Stomach (tissue), 4 donors: ENCODE measurements around the gene LIMS2.

Source experiments
- EP300 ChIP-seq: sonication (generic); formaldehyde crosslinking; IDR thresholded peaks from one replicate; pipeline ENCODE4 v1.6.1; 2017; ENCODE audit warnings: antibody characterized with exemption
- POLR2A ChIP-seq, 4 donors: fragments of 450-650 bp; IDR thresholded peaks; one replicate each; pipeline ENCODE4 v1.6.1; 2016; ENCODE audit warnings: antibody characterized with exemption in 4 of 4, control low read depth in 2 of 4, mild to moderate bottlenecking in 1 of 4, moderate library complexity in 1 of 4
- POLR2AphosphoS5 ChIP-seq, 3 donors: sonication (generic); formaldehyde crosslinking; IDR thresholded peaks; one replicate each; pipeline ENCODE4 v1.6.1; 2016; ENCODE audit warnings: antibody characterized with exemption in 3 of 3
- TF ChIP-seq, protein P1 (sequence below), 7 experiments: fragments of 450-650 bp in 4 of 7; fragments of 200-600 bp in 3 of 7; sonication (generic) in 3 of 7; IDR thresholded peaks; one replicate each; pipeline ENCODE4 v1.5.1; 2016 to 2019; ENCODE audit warnings: antibody characterized with exemption in 7 of 7, control low read depth in 2 of 7, mild to moderate bottlenecking in 1 of 7

DNA sequence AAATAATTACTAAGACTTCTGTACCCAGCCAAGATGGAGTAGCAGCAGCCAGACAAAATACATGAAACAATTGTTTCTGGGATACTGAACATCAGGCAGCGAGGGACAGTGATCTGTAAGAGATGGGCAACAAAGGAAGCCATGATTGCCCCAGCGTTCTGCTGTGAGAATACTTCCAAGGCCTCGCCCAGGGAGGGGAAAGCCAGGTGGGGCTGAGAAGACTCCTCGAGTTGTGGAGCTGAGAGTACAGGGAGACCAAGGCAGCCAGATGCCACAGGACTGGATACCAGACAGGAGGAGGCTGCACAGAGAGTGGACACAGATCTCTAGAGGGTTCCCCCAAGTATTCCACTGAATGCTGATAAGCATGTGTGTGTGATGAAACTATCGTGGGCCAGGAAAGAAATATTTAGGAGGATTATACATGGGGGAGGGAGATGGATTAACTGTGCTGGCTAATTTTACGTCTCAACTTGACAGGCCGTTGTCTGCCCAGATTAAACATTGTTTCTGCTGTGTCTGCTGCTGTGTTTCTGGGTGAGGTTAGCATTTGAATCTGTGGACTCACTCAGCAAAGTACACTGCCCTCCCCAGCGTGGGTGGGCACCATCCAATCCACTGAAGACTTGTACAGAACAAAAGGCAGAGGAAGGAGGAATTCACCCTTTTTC, 10.2 kb upstream of the LIMS2 start:
- TF ChIP-seq POLR2A (IDR thresholded peaks at IDR 0.05): no peak
- TF ChIP-seq, protein P1, sequence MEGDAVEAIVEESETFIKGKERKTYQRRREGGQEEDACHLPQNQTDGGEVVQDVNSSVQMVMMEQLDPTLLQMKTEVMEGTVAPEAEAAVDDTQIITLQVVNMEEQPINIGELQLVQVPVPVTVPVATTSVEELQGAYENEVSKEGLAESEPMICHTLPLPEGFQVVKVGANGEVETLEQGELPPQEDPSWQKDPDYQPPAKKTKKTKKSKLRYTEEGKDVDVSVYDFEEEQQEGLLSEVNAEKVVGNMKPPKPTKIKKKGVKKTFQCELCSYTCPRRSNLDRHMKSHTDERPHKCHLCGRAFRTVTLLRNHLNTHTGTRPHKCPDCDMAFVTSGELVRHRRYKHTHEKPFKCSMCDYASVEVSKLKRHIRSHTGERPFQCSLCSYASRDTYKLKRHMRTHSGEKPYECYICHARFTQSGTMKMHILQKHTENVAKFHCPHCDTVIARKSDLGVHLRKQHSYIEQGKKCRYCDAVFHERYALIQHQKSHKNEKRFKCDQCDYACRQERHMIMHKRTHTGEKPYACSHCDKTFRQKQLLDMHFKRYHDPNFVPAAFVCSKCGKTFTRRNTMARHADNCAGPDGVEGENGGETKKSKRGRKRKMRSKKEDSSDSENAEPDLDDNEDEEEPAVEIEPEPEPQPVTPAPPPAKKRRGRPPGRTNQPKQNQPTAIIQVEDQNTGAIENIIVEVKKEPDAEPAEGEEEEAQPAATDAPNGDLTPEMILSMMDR (IDR thresholded peaks at IDR 0.05): no peak
- no peak for TF ChIP-seq EP300
- no peak for TF ChIP-seq POLR2AphosphoS5 (IDR thresholded peaks at IDR 0.05)
